Measurements from ENCODE around the gene SDC3. TPM values are rescaled to one million over a fixed set of nuclear protein-coding genes. Genes with fewer than 3 reads are reported as not detected.

SDC3 gene
- total RNA-seq, 1 experiment from 2014 or later = 32.3 TPM

- no peak for TF ChIP-seq PRDM15 (CRISPR knock-in tag; IDR thresholded peaks at IDR 0.05)
- TF ChIP-seq ATF6 (CRISPR knock-in tag; IDR thresholded peaks at IDR 0.05) = no peak
- no peak for TF ChIP-seq FOXK1 (CRISPR knock-in tag; IDR thresholded peaks at IDR 0.05)
These were observed 38.7 kb upstream of the SDC3 start (continued) for GRCh38 chr1:30947212-30947611.

- ChIA-PET CTCF (interaction anchor here (0.8 kb wide), 1 partner anchor 163 kb away, joined by 3 read pairs; no protein-coding TSS in a partner anchor), POLR2A (no interaction called here)
- H3K36me3 Mint-ChIP-seq = peaks cover 70% of the 10 kb centered on the region
- DNase-seq (ENCODE audit: low spot score) = no peak
- H3K4me1 Mint-ChIP-seq = no peaks in the 10 kb centered on the region
- no peak overlapping the region for H3K27ac Mint-ChIP-seq
- no peak for TF ChIP-seq ETV6 (CRISPR knock-in tag; IDR thresholded peaks at IDR 0.05)
- TF ChIP-seq PRDM15 (CRISPR knock-in tag; IDR thresholded peaks at IDR 0.05) = no peak
- H3K27me3 Mint-ChIP-seq (ENCODE audit: low read depth) = no peaks in the 10 kb centered on the region
- no peaks in the 10 kb centered on the region for H3K9me3 Mint-ChIP-seq
- no peak for ATAC-seq
- no peak overlapping the region for H3K4me3 Mint-ChIP-seq
These were observed 33.9 kb upstream of the SDC3 start for GRCh38 chr1:30942326-30942963.

- Mint-ChIP-seq H3K27me3 (ENCODE audit: low read depth) (no peaks in the 10 kb centered on the region), H3K27ac (no peak overlapping the region), H3K9me3 (no peaks in the 10 kb centered on the region), H3K4me3 (no peak overlapping the region), H3K36me3 (peaks cover 74% of the 10 kb centered on the region), H3K4me1 (no peaks in the 10 kb centered on the region)
- ChIA-PET POLR2A (no interaction called here), CTCF (interaction anchor here (1.1 kb wide), 1 partner anchor 161 kb away, joined by 5 read pairs; no protein-coding TSS in a partner anchor)
- DNase-seq (ENCODE audit: low spot score) (no peak), ATAC-seq (no peak)
- no peak for TF ChIP-seq ZNF263 (CRISPR knock-in tag; IDR thresholded peaks at IDR 0.05; ENCODE audit: low read depth)
- TF ChIP-seq RORB (CRISPR knock-in tag; IDR thresholded peaks at IDR 0.05) = no peak
- no peak for TF ChIP-seq FOXK1 (CRISPR knock-in tag; IDR thresholded peaks at IDR 0.05)
- no peak for TF ChIP-seq NFATC4 (CRISPR knock-in tag; IDR thresholded peaks at IDR 0.05)
- TF ChIP-seq ZNF671 (CRISPR knock-in tag; IDR thresholded peaks at IDR 0.05) = no peak
- no peak for TF ChIP-seq ZNF396 (CRISPR knock-in tag; IDR thresholded peaks at IDR 0.05; ENCODE audit: borderline replicate concordance)
- no peak for TF ChIP-seq AFF4 (CRISPR knock-in tag; IDR thresholded peaks at IDR 0.05; ENCODE audit: borderline replicate concordance)
- no peak for TF ChIP-seq STAT6 (CRISPR knock-in tag; conservative IDR thresholded peaks at IDR 0.05; ENCODE audit: low read depth)
- no peak for TF ChIP-seq USF2 (CRISPR knock-in tag; IDR thresholded peaks at IDR 0.05)
- TF ChIP-seq IRF2 (CRISPR knock-in tag; IDR thresholded peaks at IDR 0.05; ENCODE audit: borderline replicate concordance, low read depth) = no peak
- no peak for TF ChIP-seq IRF1 (CRISPR knock-in tag; IDR thresholded peaks at IDR 0.05)
These were observed 32.0 kb upstream of the SDC3 start for GRCh38 chr1:30940541-30940940.

All from WTC11 (cell line).